Bone marrow (tissue), 2 donors: ENCODE results near the gene SHOC2.

Experiments
- DNase-seq, 2 donors: peaks; one replicate each; lab custom pipeline; 2025; lab: John Stamatoyannopoulos, UW

Gene SHOC2

DNA sequence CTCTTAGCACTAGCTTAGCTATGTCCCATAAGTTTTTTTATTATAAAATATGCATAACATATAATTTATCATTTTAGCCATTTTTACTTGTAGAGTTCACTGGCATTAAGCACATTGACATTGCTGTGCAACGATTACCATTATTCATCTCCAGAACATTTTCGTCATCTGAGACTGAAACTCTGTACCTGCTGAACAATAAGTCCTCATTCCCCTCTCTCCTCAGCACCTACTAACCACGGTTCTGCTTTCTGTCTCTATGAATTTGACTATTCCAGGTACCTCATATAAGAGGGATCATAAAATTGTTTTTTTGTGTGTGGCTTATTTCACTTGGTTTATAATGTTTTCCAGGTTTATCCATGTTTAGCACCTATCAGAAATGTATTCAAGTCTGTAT is 64.1 kb downstream of the SHOC2 start:
- DNase-seq = no peak

DNA sequence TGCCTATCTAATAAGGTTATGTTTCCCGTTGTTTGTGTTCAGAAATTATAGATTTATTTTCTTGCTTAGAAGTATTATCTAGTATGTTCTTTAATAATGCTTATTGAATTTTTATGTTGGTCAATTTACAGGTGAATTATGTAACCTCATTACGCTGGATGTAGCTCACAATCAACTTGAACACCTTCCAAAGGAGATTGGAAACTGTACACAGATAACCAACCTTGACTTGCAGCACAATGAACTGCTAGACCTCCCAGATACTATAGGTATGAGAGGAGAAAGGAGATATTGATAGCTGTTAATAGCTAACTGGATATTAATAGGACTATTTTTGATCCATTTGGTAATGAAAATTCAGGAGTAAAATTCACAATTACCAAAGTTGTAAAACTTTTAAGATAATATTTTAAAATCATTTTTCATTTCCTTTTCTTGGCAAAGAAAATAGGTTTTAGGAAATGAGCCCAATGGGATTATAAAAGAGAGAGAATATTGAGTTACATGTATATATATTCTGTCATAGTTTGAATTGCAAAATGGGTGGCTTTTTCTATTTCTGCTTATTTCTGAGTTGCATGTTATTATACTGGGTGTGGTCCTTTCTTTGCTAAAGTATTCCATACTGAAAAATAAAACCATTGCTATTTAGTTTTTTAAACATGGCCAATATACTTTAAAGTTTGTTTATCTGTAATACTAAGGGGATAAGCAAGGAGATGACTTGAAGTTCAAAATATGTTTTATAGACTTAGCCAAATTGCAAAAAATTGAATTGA is 66.3 kb downstream of the SHOC2 start:
- no peak for DNase-seq

DNA sequence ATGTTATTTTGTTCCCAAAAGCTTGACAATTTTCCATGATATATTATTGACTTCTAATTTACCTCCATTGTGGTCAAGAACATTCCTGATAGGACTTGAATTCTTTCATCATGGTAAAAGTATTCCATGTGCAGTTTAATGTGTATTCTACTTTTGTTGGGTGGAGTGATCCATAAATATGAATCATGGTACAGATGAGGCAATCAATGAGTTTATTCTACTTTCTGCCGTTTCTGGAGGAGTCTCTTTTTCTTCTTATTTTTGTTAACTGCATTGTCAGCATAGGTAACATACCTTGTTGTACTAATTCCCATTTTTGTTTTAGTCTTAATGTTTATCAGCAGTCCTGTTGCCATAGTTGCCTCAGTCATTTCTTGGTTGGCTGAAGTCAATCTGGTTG is 69.6 kb downstream of the SHOC2 start:
- no peak for DNase-seq

DNA sequence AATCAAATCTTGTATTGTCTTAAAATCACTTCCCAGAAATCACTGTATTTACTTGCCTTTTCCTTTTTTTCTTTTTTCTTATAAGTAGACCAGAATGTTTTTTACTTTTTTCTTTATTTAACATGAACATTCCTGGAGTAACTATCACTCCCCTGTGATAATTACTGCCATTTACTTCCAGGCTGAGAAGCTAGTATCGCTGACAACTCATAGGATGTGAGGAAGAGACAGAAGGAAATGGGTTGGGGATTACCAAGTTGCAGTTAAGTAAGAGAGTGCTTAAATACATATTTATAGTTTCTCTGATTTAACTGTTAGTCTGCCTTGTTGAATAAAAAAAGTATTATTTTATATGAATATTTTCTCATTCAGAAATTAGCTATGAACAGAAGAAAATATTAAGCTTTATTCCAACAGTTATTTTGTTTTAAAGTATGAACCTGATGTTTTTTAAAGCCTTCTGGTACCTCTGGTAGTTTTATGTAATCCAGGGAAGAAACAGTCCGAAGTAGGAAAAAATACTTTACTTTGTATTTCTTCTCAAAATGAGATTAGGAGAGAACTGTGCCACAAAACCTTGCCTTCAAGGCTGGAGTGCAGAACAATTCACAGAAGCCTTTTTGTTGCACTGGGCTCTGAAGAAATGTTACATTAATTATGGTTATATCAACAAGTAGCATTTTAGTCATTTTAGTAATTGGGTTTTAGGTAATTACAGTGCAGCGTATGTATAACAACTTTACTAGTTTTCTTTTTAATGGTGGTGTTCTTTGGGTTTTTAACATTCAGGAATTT is 72.8 kb downstream of the SHOC2 start:
- DNase-seq = no peak

DNA sequence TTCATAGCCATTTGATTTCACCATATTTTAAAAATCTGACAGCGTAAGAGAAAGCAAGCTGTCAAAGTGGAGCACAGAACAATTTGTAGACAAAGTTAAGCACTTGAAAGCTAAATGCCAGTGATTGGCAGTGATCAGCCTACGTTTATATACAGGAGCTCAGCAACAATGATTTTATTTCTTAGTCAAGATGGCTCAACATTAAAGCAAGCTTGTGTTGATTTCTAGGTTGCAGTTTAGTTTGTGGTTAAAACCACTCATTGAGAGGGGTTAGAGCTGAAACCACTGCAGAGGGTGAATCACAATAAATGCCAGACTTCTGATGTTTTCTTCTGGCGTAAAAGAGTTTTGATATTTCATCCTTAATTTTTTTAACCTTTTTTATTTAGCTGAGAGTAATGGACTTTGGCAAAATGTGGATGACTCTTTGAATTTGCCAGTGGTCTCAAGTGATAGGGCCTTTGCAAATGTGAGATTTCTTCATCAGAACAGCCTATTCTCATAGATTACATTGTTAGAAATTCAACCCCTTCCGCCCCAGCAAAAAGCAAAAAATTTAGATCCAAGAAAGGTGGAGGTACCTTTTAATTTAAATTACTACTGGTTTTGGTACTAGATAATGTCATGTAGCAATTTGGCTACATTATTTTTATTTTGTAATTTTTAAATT is 73.8 kb downstream of the SHOC2 start:
- DNase-seq = peak in 1 of 2 donors; percentile 17

DNA sequence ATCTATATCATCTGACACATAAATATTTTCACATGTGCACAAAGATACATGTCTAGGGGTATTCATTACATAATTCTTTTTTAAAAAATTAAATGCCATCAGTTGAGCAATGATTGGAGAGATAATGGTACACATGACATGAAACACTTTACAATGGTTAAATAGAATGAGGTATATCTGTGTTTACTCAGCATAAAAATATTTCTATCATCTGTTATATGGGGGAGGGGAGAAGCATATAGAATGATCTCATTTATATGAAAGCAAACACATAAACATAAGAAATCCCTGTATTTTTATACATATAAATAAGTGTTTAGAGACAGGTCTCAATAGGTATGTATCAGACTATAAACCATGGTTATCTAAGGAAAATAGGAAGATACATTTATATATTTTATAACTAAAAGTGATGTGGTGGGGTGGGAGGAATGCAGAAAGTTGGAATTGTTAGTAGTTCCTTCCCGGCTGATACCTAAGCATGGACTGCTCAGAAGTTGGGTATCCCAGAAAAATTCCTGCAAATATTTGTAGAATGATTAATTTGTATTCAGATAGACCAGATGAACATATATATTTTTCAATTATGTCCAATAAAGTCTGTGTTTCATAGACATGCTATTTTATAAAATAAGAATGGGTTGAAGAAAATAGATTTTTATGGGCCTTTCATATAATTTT is 75.1 kb downstream of the SHOC2 start:
- no peak for DNase-seq

DNA sequence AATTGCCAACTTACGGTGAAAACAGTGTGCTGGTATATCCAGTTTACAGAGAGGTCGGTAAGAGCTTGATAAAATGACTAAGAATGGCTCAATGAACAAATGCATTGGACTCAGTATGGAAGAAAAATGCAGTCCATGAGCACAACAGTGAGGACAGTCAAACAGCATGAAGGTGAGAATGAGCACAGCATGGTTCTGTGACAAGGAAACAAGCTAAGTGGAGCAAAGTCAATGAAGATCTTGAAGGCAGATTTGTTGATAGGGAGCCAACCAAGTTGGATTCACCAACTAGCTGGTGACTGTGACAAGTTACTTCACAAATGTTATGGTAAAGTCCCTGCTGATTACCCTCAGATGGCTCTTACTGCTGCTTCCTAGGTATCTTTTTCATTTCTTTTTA is 75.9 kb downstream of the SHOC2 start:
- no peak for DNase-seq

DNA sequence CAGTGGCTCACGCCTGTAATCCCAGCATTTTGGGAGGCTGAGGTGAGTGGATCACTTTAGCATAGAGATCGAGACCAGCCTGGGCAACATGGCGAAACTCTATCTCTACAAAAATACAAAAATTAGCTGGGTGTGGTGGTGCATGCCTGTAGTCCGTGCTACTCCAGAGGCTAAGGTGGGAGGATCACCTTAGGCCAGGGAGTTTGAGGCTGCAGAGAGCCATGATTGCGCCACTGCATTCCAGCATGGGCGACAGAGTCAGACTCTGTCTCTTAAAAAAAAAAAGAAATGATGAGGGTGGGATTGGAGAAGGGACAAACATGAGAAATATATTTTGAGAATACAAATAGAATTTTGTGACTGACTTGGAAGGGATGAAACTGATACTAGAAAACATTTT is 76.9 kb downstream of the SHOC2 start:
- DNase-seq = no peak

DNA sequence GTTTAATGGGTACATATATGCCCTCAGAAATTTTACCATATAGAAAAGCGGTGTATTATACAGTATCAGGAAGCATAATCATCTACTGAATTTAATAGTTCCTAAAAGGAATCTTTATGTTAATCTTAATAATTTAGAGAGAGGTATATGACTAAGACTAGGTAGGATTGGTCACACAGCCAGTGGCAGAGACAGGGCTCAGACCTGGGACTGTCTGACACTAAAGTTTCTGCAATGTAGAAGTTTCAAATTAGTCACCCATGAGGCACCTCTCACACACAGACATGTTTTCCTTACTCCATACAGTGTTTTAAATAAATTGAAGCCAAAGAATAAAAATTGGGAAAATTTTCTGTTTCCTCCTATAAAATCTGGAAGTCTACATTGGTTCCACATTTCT is 84.6 kb downstream of the SHOC2 start:
- DNase-seq = no peak

DNA sequence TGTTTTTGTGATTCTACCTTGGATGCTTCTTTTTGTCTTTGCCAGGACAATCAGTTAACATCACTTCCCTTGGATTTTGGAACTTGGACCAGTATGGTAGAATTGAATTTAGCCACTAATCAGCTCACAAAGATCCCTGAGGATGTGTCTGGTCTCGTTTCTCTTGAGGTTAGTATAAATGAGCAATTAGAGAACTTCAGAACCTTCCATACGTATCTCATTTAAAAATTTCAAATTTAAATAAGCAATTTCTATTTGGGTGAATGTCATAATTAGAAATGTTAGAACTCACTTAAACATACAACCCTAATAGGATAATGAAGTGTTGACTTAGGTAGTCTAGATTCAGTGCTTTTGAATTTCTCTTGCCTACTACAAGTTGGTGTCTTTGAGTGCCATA is 88.1 kb downstream of the SHOC2 start:
- DNase-seq = no peak

DNA sequence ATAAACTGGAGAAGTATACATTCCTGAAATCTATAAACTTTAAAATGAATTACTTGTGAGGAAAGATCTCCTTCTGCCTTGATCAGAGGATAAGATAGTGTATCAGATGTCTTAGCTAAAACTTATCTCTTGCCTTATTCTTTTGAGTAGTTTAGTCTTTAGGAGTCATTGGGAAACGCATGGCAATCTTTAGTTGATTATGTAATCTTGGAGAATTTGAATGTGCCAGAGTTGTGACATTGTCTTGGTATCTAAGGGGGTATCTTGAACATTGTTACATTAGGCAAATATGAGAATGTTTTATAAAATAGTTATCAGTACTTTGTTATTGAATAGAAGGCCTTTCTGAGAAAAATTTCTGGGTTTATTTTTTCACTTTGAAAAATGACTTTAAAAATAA is 95.8 kb downstream of the SHOC2 start:
- DNase-seq = no peak

DNA sequence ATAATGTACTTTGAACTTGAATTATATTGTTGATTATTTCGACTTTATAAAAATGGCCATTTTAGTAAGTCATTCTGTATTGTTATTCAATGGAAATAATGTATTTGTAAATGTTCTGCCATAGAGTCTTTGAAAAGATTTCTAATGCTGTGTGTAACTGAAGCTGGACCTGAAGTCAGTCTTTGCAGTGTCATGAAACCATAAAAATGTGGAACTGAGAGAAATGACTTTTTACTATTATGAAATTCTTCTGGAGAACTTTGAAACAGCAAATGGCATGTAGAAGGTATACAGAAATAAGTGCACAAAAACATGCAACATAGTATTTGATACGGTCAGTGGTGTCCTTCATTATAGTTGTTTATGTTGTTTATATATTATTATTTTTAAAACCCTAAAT is 97.7 kb downstream of the SHOC2 start:
- no peak for DNase-seq

DNA sequence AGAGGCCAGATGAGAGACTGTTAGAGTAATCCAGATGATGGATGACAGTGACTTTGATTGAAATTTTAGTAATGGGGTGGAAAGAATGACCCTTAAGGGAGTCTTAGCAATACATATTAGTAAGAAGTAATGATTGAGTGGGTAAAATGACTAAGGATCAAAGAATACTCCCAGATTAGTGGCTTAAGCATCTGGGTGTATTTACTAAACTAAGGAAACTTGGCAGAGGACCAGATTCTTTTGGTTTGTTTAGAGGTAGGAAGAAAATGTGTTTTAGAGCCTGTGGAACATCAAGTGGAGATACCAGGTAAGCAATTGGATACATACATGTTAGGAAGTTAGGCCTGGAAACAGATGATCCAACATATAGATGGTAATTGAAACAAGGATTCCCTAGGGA is 98.6 kb downstream of the SHOC2 start:
- no peak for DNase-seq

DNA sequence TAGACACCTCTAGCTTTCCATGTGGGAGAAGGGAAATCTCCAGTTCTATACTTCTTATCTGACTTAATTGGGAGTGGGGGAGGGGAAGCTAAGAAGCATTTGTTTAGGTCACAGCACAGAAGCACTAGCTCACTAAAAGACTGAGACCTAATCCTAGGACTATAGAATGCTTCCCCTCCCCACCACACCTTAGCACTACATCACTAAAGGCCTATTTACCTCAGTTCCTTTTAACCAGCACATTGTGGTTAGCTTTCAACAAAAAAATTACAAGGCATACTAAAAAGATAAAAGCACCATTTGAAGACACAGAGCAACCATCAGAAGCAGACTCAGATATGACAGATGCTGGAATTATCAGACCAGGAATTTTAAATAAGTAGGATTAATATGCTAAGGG is 103.7 kb downstream of the SHOC2 start:
- no peak for DNase-seq

DNA sequence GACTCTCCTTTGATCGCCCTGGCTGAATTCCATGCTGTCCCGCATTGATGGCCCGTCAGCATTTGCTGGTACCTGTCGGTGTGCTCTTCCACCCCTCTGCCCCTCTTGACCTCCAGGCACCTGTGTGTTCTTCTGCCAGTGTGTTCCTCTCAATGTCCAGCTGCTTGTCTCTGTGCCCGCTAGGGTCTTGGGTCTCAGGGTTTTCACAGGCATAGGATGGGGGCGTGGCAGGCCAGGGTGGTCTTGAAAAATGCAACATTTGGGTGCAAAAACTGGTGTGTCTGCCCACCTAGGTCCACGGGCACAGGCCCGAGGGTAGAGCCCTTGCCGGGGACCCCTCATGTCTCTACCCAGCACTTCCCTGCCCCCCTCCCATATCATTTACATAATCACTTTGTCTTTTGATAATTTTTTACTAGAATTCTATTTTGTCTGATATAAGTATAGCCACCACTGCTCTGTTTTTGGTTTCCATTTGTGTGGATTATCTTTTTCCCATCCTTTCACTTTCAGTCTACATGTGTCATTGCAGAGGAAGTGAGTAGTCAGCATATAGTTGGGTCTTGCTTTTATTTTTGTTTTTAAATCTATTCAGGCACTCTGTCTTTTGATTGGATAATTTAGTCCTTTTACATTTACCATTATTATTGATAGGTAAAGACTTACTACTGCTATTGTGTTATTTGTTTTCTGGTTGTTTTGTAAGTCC is 110.8 kb downstream of the SHOC2 start:
- DNase-seq = peak in 1 of 2 donors; percentile 31

DNA sequence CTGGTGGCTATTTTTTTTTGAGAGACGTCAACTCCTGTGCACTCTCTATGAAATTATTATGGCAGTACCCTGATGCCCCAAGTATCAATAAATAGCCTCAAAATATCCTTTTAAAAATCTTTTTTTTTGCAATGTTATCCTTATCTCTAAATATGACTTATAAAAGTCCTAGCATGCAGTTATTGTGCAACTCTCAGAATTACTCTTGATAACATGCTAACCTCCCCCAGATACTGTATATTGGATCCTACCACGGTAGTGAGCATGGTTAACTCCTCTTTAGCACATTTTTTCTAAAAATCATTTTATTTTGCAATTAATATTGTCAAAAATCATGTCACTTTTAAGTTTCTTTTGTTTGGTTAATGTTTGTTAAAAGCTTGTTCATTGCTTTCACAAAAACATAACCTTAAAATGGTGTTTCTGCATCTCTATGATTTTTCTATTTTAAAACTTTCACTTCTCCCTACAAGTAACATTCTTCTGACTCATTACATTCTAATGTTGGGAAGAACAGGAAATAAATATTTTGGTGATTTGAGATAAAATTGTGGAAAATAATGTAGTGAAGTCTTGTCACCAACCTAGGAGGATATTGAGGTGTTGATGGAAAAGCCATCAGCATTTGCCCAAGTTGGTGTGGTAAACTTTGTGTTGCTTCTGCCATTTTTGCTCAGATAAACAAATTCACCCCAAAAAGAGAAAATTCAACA is 115.3 kb downstream of the SHOC2 start:
- DNase-seq = no peak

DNA sequence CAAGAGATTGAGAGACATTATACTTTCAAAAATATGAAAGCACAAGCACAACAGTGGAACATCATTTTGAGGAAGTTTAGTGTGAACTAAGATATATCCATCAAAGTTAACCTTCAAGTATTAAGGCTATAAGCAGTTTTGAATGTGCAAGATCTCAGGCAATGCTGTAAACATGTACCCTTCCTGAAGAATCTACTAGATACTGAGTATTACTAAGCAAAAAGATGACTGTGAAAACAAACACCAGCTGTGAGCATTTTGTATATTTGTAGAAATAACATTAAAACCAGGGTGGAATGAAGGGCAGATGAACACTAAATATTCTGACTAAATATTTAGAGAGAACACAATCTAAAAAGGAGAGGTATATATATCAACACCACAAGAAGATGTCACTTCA is 116.1 kb downstream of the SHOC2 start:
- DNase-seq = no peak

DNA sequence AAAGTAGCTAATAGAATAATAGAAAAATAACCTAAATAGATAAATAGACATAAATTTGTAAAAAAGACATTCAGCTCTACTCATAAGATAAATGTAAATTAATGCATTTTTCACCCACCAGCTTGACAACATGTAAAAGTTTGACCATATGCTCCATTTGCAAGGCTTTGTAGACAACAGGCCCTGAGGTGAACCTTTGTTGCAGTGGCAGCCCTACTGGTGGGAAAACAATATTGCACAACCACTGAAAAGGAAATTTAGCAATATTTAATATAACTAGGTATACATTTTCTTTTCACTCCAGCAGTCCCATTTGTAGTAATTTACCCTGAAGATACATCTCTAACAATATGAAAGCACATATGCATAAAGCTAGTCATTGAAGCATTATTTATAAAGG is 118.5 kb downstream of the SHOC2 start:
- no peak for DNase-seq

DNA sequence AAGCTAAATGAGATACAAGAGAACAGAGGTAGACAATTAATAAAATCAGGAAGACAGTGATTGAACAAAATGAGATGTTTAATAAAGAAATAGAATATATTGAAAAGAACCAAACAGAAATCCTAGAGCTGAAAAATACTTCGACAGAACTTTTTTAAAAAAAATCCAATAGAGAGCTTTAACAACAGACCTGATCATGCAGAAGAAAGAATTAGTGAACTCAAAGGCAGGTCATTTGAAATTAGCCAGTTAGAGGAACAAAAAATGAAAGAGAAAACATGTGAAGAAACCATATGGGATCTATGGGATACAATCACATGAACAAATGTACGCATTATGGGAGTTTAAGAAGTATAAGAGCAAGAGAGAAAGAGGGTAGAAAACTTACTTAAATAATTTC is 120.1 kb downstream of the SHOC2 start:
- no peak for DNase-seq

DNA sequence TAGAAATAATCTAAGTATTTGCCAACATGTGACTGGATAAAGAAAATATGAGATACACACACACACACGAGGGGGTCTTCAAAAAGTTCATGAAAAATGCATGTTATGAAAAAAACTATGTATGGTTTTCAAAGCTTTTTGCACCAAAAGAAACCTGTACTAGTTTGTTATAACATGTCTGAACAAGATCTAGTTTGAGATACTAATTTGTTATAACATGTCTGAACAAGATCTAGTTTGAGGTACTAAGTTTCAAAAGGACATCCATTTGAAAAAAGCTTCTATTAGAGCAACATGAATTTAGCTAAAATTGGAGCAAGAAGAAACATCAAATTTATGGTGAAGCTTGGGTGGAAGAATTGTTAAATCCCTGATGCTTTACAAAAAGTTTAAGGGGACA is 137.6 kb downstream of the SHOC2 start:
- DNase-seq = no peak
